ENCODE results near the gene FGD5. TPM values are rescaled to one million over a fixed set of nuclear protein-coding genes. Genes with fewer than 3 reads are reported as not detected.
"Not testable (repeated sequence)": the region's sequence is repeated elsewhere in the genome, so short reads cannot be mapped to it uniquely, and the experiment has no call there.

The FGD5 gene
- total RNA-seq, 3 donors from 2014 or later (not counting 1 experiment from before 2014, with no cell fraction given): not detected

GRCh38 chr3:14806641-14807263 lies 12.0 kb upstream of the FGD5 start:
- Mint-ChIP-seq H3K4me3 (no peak overlapping the region), H3K4me1 (peaks cover 0 to 21% of the 10 kb centered on the region in 2 donors), H3K36me3 (no peaks in the 10 kb centered on the region), H3K27me3 (ENCODE audit: low read depth in 2 of 2) (peaks cover 45% of the 10 kb centered on the region in 2 donors), H3K9me3 (no peaks in the 10 kb centered on the region), H3K27ac (no peak overlapping the region)
- peaks cover 5% of the 10 kb centered on the region for H3K27me3 ChIP-seq (ENCODE audit: control insufficient read depth, insufficient read depth, low read length)
- ATAC-seq (no peak), DNase-seq (no peak)
- no peak overlapping the region for H3K27ac ChIP-seq (ENCODE audit: low read length)
- no peaks in the 10 kb centered on the region for H3K4me1 ChIP-seq (ENCODE audit: control insufficient read depth, insufficient read depth, low read length)
- H3K36me3 ChIP-seq (ENCODE audit: control insufficient read depth, insufficient read depth, low read length): no peaks in the 10 kb centered on the region
- H3K4me3 ChIP-seq (ENCODE audit: low read length): no peak overlapping the region
- 73% methylated on average over 8 of the region's 8 CpGs for WGBS (ENCODE audit: insufficient coverage)
- no peaks in the 10 kb centered on the region for H3K9me3 ChIP-seq (ENCODE audit: control insufficient read depth, insufficient read depth, low read length)
- intact Hi-C loops (cut with micrococcal nuclease): no loop called here
- TF ChIP-seq, protein P1, sequence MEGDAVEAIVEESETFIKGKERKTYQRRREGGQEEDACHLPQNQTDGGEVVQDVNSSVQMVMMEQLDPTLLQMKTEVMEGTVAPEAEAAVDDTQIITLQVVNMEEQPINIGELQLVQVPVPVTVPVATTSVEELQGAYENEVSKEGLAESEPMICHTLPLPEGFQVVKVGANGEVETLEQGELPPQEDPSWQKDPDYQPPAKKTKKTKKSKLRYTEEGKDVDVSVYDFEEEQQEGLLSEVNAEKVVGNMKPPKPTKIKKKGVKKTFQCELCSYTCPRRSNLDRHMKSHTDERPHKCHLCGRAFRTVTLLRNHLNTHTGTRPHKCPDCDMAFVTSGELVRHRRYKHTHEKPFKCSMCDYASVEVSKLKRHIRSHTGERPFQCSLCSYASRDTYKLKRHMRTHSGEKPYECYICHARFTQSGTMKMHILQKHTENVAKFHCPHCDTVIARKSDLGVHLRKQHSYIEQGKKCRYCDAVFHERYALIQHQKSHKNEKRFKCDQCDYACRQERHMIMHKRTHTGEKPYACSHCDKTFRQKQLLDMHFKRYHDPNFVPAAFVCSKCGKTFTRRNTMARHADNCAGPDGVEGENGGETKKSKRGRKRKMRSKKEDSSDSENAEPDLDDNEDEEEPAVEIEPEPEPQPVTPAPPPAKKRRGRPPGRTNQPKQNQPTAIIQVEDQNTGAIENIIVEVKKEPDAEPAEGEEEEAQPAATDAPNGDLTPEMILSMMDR (IDR thresholded peaks at IDR 0.05): no peak

GRCh38 chr3:14808025-14808424 lies 10.7 kb upstream of the FGD5 start:
- Mint-ChIP-seq H3K9me3 (no peaks in the 10 kb centered on the region), H3K36me3 (no peaks in the 10 kb centered on the region), H3K4me1 (peaks cover 0 to 19% of the 10 kb centered on the region in 2 donors), H3K4me3 (no peak overlapping the region), H3K27ac (no peak overlapping the region), H3K27me3 (ENCODE audit: low read depth in 2 of 2) (peaks cover 56 to 58% of the 10 kb centered on the region in 2 donors)
- Histone ChIP-seq H3K4me3 (ENCODE audit: low read length) (no peak overlapping the region), H3K4me1 (ENCODE audit: control insufficient read depth, insufficient read depth, low read length) (no peaks in the 10 kb centered on the region), H3K9me3 (ENCODE audit: control insufficient read depth, insufficient read depth, low read length) (no peaks in the 10 kb centered on the region), H3K27me3 (ENCODE audit: control insufficient read depth, insufficient read depth, low read length) (peaks cover 14% of the 10 kb centered on the region), H3K27ac (ENCODE audit: low read length) (no peak overlapping the region), H3K36me3 (ENCODE audit: control insufficient read depth, insufficient read depth, low read length) (no peaks in the 10 kb centered on the region)
- ATAC-seq: no peak
- intact Hi-C loops (cut with micrococcal nuclease): no loop called here
- TF ChIP-seq, protein P1 (IDR thresholded peaks at IDR 0.05): no peak
- DNase-seq: no peak

GRCh38 chr3:14808502-14809266 lies 10.1 kb upstream of the FGD5 start:
- no peak overlapping the region for H3K27ac Mint-ChIP-seq
- no peaks in the 10 kb centered on the region for H3K36me3 Mint-ChIP-seq
- no peak overlapping the region for H3K27ac ChIP-seq (ENCODE audit: low read length)
- no peak overlapping the region for H3K4me3 ChIP-seq (ENCODE audit: low read length)
- TF ChIP-seq, protein P1 (IDR thresholded peaks at IDR 0.05): no peak
- peaks cover 58 to 64% of the 10 kb centered on the region in 2 donors for H3K27me3 Mint-ChIP-seq (ENCODE audit: low read depth in 2 of 2)
- WGBS (ENCODE audit: insufficient coverage): 82% methylated on average over 5 of the region's 5 CpGs
- DNase-seq (no peak), ATAC-seq (no peak)
- H3K4me3 Mint-ChIP-seq: no peak overlapping the region
- peaks cover 17% of the 10 kb centered on the region for H3K27me3 ChIP-seq (ENCODE audit: control insufficient read depth, insufficient read depth, low read length)
- H3K36me3 ChIP-seq (ENCODE audit: control insufficient read depth, insufficient read depth, low read length): no peaks in the 10 kb centered on the region
- H3K9me3 Mint-ChIP-seq: no peaks in the 10 kb centered on the region
- H3K4me1 Mint-ChIP-seq: peaks cover 0 to 13% of the 10 kb centered on the region in 2 donors
- intact Hi-C loops (cut with micrococcal nuclease): no loop called here
- H3K4me1 ChIP-seq (ENCODE audit: control insufficient read depth, insufficient read depth, low read length): no peaks in the 10 kb centered on the region
- H3K9me3 ChIP-seq (ENCODE audit: control insufficient read depth, insufficient read depth, low read length): no peaks in the 10 kb centered on the region

GRCh38 chr3:14809611-14810010 lies 9.2 kb upstream of the FGD5 start:
- peaks cover 57 to 71% of the 10 kb centered on the region in 2 donors for H3K27me3 Mint-ChIP-seq (ENCODE audit: low read depth in 2 of 2)
- intact Hi-C loops (cut with micrococcal nuclease); H3K27ac ChIP-seq (ENCODE audit: low read length); H3K36me3 Mint-ChIP-seq; ATAC-seq; DNase-seq; H3K4me1 ChIP-seq (ENCODE audit: control insufficient read depth, insufficient read depth, low read length); H3K27ac Mint-ChIP-seq; H3K4me3 ChIP-seq (ENCODE audit: low read length); H3K4me3 Mint-ChIP-seq; H3K9me3 ChIP-seq (ENCODE audit: control insufficient read depth, insufficient read depth, low read length); H3K36me3 ChIP-seq (ENCODE audit: control insufficient read depth, insufficient read depth, low read length); H3K9me3 Mint-ChIP-seq; H3K4me1 Mint-ChIP-seq: not testable (repeated sequence)
- peaks cover 17% of the 10 kb centered on the region for H3K27me3 ChIP-seq (ENCODE audit: control insufficient read depth, insufficient read depth, low read length)
- WGBS (ENCODE audit: insufficient coverage): 89% methylated on average over 9 of the region's 9 CpGs

Data from natural killer cell (primary cell).